Stimulated activated CD8-positive, alpha-beta memory T cell treated with anti-CD3 and anti-CD28 coated beads, Interleukin-4, amount 100 ng/mL, for 24 hours (primary cell): Measurements from ENCODE around the gene SLC44A5.
"Not testable (repeated sequence)": the region's sequence is repeated elsewhere in the genome, so short reads cannot be mapped to it uniquely, and the experiment has no call there.

Experiments used
- DNase-seq: peaks from one replicate; pipeline ENCODE4 v3.0.0-alpha.2; 2020; ENCODE audit warnings: low read depth

SLC44A5 gene

DNA sequence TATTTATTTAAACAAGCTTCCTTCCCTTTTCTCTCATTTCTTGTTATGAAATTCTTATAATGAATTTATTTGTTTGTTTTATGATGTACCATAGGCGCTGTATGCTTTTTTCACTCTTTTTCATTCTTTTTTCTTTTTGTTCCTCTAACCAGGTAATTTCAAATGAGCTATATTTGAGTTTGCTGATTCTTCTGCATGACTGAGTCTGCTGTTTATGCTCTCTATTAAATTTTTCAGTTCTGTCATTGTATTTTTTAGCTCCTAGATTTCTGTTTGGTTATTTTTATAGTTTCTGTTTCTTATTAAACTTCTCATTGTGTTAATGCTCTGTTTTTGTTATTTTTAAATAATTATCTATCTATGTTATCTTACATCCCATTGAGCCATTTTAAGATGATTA is 244.3 kb downstream of the SLC44A5 start:
- DNase-seq: no peak

DNA sequence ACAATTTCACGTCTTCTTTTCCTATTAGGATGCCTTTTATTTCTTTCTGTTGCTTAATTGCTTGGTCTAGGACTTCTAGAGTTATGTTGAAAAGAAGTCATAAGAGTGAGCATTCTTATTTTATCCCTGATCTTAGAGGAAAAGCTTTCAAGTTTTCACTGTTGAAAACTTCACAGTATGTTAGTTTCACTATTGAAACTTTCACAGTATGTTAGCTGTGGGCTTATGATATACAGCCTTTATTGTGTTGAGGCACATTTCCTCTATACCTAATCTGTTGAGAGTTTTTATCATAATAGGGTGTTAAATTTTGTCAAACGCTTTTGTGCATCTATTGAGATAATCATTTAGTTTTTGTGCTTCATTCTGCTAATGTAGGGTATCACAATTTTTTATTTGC is 249.7 kb downstream of the SLC44A5 start:
- no peak for DNase-seq

DNA sequence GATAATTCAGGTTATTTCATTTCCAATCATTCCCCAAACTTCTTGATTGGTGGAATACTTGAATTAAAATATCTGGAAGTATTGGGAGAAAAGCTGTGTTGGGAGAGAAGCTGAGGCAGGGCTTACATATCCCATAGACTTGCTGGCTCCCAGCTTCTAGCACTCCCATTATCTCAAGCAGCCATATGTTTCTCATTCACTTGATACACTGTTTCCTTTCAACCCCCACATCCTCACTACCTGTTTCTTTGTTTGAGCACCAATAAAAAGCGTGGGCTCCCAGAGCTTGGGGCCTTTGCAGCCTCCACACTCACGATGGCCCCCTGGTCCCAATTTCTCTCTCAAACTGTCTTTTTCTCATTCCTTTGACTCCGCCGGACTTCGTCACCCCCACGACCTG is 256.6 kb downstream of the SLC44A5 start:
- DNase-seq: not testable (repeated sequence)

DNA sequence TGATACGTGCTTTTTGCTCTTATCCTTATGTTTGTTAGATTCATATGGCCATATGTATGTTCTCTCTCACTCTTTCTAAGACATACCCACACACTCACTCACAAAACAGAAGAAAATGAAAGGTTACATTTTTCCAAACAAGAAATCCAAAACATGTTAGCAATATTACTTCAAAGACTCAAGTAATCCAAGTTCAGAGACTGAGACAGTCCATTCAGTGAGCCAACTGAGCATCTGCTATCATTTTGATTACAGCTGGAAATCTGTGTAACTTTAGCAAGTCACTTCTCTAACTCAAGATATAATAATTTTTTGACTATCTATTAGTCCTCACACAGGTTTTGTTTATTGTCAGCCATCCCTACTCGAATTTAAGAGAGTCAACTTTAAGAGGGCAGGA is 257.9 kb downstream of the SLC44A5 start:
- no peak for DNase-seq

DNA sequence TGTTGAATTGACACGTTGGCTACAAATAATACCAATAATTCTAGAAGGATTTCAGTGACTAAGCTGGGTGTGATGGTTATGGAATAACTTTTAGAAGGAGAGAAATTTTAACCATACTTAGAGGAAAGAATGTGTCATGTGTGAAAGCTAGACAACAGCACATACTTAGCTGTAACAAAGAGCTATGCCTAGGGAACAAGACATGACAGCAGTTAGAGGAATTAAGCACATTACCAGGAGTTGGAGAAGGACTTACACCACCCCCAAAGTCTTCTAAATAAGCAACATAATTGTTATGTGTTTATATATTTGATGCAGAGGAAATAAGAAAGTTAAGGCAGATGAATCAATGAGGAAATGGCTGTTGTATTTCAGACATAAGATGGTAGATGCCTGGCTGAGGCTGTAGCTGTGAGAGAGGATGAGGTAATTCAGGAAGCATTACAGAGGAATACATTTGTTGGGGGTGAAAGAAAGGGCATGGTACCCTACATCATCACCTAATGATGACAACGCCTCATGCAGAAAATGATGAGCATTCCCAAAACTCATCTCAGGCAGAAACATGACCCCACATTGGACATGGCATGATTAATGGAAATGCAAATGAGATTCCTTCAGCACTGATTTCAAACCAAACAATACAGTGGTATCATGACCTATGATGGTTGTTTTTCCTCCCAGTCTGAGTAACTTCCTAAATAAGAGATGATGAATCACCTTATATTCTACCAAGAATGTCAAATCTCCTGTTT is 265.2 kb downstream of the SLC44A5 start:
- no peak for DNase-seq

DNA sequence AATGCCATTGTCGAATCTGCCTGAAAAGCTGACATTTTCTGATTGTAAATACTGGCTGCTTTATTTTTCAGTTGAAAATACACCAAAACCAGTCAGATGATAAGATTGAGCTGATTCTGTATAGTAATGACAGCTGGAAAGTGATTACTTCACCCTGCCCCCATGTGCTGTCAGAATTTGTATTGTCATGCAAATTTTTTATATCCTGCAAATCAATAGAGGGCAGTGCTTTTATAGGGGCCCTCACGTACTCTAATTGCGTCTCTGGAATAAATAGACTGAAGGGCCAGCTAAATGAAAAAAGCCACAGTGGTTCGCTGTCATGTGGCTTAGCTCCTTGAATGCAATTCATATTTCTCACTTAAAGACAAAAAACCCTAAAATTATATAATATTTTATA is 268.1 kb downstream of the SLC44A5 start:
- DNase-seq: no peak

DNA sequence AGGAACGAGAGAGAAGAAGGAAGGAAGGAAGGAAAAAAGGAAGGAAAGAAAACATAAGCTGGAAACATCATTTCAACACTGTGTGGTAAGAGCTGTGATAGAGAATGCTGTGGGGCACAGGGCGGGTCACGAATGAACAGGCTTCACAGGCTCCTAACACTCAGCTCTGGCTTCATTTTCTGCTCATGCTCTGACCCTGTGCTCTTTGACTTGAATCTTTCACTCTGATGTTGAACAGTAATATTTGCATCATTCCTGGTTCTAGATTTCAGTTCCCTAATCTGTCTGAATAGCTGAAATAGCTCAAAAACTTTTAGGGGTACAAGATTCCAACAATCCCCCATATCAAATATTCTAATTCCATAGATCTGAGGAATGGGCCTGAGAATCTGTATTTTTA is 269.4 kb downstream of the SLC44A5 start:
- no peak for DNase-seq

DNA sequence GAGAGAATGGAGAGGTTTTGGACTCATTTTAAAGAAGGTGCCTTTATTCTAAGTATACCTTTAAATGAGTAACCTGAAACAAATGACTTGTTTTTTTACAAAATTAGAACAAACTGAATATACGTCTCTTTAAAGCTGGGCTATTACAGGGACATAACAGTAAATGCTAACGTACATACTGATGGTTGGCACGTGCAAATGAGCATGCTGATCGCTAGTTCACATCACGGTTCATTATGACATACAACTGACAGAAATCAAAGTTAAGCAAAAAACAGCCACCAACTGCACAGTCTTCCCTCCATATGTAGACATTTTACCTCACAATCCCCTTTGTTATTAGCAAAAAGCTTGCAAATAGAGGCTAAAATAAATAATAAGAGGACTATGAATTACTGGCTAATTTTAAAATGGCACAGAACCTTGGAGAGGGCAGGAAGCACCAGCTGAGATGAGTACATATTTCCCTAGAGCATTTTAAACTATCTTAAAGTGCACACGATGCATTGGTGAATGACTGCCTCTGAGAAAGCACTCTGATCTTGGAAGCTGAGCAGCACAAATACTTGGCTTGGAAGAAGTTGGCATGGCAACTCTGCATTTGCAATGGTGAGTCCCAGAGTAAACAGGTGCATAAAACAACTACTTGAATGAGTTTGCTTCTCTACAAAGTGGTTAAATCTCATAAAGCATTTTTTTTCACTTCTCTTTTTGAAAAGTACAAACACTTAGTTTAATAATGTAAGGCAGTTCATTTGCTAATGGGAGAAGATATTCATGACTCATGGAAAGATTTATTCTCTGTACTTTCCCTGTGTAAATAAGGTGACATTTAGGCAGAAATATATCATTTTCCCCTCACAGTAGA is 272.1 kb downstream of the SLC44A5 start:
- DNase-seq: no peak

DNA sequence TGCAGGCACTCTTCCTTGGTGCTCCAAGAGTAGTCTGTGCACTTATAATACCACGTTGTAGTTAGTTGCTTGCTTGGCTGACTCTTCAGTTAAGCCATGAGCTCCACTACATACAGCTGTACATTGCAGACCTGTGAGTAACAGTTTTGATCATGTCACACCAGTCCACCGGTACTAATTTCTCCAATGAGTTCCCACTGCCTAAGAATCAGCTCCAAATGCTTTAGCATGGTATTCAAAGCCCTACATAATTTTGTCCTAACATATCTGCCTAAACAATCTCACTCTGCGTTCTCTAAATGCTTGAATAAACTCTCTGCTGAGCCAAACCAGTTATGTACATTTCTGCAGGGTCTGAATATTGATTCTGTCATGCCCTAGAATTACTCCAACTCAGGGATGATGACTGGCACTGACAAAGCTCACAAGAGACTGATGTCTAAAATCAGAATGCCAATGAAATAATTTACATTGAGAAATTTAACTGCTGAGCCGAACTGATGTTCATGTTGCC is 276.0 kb downstream of the SLC44A5 start:
- no peak for DNase-seq

DNA sequence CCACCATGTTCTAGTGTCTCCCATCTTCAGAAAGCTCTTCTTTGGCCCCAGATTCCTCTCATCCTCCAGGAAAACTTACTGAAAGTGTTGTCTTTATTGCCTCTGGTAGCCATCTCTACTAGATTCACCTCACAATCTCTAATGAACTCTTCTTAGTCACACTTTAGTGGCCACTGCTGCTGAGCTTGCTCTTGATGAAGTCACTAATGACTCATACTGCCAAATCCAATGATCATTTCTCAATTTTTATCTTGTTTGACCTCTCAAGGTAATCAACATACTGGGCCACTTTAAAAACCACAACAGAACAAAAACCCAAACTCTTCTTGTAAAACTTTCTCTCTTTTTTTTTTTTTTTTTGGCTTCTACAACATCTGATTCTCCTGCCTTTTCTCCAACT is 280.3 kb downstream of the SLC44A5 start:
- DNase-seq: no peak

DNA sequence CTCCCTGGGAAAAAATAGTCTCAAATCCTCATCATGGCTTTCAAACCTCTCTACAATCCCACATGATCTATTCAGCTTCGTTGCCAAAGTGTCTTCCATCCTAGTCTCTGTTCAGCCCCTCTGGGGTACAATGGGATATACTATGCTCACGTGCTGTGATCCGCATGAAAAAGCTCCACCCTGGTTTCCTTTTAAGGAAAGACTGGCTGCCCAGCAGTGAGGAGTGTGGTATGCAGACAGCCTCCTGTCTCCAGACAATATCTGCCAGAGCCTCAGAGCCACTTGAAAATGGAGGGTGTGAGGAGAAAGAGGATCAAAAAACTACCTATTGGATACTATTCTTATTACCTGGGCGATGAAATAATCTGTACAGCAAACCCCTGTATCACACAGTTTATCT is 282.2 kb downstream of the SLC44A5 start:
- no peak for DNase-seq

DNA sequence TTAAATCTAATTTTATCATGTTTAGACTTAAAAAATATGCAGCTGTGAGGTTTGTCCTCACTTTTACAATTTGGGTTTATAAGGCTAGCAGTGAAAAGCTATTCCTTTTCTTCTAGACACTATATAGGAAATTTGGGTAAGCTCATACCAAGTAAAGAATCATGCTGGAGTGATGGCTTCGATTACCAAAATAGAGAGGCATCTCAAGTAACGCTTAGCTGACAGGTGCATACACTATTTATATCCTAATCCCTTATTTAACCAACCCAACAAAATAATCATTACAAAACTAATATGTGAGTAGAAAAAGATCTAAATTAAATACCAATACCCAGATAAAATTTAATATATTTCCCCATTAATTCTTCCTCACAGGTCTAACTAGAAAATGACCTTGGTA is 283.5 kb downstream of the SLC44A5 start:
- DNase-seq: no peak

DNA sequence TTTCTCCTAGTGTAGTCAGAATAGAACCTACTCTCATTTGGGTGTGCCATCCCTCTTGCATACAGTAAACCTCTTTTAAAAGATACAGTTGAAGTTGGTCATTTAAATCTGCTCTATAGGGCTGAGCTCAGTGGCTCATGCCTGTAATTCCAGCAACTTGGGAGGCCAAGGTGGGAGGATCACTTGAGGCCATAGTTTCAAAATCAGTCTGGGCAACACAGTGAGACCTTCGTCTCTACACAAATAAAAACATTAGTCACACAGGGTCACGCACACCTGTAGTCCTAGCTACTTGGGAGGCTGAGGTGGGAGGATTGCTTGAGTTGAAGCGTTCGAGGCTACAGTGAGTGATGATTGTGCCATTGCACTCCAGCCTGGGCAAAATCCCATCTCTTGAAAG is 292.9 kb downstream of the SLC44A5 start:
- no peak for DNase-seq

DNA sequence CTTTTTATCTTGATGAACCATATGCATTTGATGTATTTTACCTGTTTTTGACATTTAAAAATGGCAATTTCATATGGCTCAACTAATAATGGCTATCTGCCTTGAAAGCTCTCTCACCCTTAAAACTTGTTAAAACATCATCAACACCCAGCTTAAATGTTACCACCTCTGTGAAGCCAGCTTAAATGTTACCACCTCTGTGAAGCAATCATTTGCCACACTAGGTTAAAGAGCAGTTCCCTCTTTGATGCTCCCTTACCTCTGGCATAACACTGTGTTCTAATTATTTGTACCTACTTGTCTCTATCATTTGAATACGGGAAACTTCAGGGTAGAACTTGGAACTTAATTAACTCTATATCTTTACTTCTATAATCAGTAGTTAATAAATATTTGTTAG is 294.7 kb downstream of the SLC44A5 start:
- no peak for DNase-seq

DNA sequence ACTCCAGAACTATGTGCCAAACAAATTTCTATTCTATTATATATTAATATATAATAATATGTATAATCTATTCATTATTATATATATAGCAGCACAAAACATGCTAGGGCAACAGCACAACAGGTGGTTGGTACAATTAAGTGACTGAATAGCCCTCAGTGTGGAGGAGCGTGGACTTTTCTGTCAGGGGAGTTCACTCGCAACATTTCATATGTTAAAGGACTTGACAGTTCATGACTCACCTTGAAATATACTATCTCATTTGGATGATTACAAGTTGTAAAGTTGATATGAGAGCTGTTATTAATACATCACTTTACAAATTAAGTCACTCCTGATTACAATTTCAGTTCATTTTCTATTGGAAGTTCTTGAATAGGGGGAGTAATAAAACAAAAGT is 298.3 kb downstream of the SLC44A5 start:
- DNase-seq: no peak

DNA sequence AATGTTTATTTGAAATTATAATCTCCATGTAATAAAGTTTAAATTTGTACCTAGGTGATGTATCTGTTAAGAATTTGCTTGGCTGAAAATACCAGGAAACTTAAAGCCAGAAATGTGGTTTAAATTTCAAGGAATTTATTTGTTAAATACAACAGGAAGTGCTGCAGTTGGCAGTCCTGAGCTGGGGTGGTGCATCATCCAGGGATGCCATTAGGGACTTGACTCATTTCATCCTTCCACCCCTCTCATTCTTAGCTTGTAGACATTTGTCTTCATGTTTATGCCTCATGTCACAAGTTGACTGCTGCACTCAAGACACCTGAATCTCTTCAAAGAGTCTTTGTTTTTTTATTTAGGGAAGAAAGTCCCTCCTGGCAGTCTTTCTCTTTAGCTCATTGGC is 300.8 kb downstream of the SLC44A5 start:
- no peak for DNase-seq

DNA sequence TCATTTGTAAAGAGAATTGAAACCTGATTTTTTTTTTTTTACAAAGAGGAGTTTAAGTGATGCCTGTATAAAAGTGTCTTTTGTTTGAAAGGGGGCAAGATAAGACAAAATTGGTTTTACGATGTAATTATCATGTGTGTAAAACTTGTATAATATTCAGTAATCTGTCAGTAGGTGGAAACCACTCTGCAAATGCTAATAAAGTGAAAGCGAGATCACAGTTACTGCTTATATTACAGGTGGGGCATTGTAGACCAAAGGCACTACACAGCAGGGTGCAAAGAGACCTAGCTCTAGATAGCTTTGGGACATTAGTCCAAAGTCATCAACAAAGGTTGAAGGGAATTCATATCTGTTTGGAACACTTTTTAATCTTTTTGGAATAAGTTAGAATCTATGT is 302.5 kb downstream of the SLC44A5 start:
- DNase-seq: no peak

DNA sequence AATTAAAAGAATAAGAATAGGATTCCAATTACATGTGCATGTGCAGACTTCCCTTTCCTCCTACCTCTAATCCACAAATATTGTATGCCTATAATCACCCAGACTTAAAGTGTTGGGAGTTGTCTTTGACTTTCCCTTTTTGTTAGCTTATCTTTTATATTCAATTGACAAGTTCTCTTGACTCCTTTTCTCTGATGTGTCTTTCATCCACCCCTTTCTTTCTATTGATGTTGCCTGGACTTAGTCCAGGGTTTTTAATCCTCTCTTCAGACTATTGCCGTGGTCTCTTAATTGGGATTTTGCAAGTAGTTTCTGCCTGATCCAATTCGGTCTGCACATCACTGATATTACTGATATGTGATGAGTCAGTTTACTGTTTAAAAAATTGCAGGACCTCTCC is 305.9 kb downstream of the SLC44A5 start:
- DNase-seq: no peak

DNA sequence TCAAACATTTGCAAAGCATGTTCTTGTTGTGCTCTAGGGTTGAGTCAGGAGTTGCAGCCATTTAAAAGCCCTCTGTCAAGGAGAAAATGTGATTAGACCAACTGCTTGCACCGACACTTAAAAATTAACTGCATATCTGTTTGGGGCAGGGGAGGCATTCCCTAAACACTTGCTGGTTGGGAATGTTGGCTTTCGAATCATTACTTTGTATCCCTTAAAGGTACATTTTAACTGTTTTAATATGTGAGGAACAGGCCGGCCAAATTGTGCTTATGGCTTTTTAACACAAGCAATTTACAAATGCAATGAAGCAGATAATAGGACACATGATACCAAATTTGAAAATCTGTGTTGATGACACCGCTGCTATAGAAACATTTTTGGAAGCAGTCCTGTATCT is 317.6 kb downstream of the SLC44A5 start:
- DNase-seq: no peak

DNA sequence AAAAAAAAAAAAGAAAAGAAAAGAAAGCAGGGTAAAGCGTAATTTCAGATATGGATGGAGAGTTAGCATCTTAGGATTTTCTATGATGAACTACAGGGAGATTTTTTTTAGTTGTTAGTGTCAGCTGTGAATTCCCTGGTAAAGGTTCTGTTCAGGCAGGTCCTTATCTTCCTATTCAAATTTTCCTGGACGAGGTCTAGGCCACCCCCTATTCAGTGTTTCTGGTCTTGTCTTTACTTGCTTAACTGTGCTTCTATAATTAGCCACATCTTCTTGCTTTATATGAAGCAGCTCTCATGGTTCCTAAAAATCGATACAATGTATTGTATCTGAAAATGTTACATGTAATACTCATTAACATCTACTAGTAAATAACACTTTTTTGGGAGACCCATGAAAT is 318.9 kb downstream of the SLC44A5 start:
- DNase-seq: no peak

DNA sequence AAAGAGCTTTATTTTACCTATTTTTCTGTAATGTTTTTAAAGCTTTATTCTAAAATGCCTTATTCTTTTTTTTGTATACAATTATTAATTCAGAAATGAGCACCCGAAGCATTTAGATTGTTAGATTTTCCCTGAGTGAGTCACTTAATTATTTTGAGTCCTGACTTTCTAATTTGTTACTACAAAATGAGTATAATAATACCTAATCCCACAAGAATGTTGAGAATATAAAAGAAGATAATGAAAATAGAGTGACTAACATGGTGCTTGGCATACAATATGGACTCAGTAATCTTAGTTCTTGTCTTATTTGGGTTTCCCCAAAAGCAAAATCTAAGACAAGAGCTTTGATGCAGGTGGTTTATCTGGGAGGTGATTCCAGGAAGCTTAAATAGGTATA is 334.5 kb downstream of the SLC44A5 start:
- DNase-seq: no peak

DNA sequence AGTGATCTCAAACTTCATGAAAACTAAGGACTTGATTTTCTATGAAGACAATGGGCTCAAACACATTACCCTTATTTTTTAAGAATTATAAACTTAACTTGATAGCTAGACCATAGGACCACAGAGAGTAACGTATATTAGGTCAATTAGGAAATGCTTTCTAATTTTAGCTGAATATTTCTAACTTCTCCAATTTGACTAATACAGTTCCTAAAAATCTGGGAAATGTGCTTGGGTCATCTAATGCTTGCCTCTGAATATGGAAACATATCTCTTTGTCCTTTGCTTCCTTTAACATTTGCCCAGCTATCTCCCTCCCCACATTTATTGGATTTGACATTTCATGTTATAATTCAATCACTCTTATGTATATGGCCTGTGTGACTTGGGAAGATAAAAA is 335.3 kb downstream of the SLC44A5 start:
- no peak for DNase-seq

DNA sequence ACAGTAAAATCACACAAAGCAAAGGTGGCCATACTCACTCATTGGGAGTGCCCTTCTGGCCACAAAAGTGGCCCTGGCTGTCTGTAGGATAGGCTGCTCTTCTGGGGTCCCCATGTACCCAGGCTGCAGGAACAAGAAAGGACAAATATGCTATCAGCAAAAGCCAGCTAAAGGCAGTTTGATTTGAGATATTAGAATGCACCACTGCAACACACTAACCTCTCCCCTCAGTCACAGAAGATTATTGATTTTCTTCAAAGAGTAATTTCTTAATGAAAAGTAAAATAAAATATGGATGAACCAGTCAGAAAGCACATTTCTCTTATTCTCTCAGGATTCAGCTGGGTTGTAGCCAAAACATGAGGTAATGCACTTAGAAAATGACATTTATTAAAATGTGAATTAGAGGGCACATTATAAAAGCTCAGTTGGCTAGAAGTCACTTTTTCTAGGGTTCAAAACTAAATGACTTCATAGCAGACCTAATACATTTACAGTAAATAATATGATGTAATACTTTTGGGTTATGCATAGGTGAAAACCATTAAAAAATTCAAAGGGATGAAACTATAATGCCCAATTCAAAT is 335.9 kb downstream of the SLC44A5 start:
- DNase-seq: no peak
